IMR-90 (cell line): ENCODE data around the gene MPP2. TPM values are rescaled to one million over a fixed set of nuclear protein-coding genes. Genes with fewer than 3 reads are reported as not detected.

Source experiments
- ATAC-seq: fragments of 200-7000 bp; cut with Tn5 transposase; 2 replicates; pipeline ENCODE4 v1.9.1; 2020; ENCODE audit warnings: low read depth, mild to moderate bottlenecking, moderate library complexity
- BruUV-seq: library from RNA; stranded (reverse); fragments of 400-500 nt; replicated peaks from 2 replicates; lab custom pipeline; 2021; lab: Mats Ljungman, UMichigan
- CTCF ChIA-PET: fragments of 300-600 bp; formaldehyde crosslinking; extraction: SDS; loops from one replicate; lab custom pipeline; 2021; ENCODE audit warnings: antibody characterized with exemption; lab: Yijun Ruan, JAX
- POLR2A ChIA-PET: fragments of 300-600 bp; sonication (Branson Sonifier 250); formaldehyde crosslinking; loops from one replicate; lab custom pipeline; 2022; ENCODE audit warnings: antibody characterized with exemption; ENCODE audit not compliant: unreplicated experiment; lab: Charles Lee
- DNase-seq: peaks from one replicate; pipeline ENCODE4 v3.0.0; 2013
- H2AFZ ChIP-seq: replicated peaks from 2 replicates; pipeline ENCODE3; 2013; ENCODE audit warnings: low read length, mild to moderate bottlenecking; ENCODE audit not compliant: poor library complexity
- H2AK5ac ChIP-seq: 2 replicates; pipeline ENCODE4 v1.6.1; 2013; ENCODE audit warnings: low read depth, low read length, inconsistent platforms
- H2AK9ac ChIP-seq: replicated peaks from 2 replicates; pipeline ENCODE3; 2013; ENCODE audit warnings: mild to moderate bottlenecking, low read depth, low read length, moderate library complexity; ENCODE audit not compliant: poor library complexity
- H2BK120ac ChIP-seq: 2 replicates; pipeline ENCODE4 v1.6.1; 2013; ENCODE audit warnings: low read depth, low read length, inconsistent platforms
- H2BK15ac ChIP-seq: 3 replicates; pipeline ENCODE4 v1.6.1; 2013; ENCODE audit warnings: low read depth, low read length, inconsistent platforms
- H2BK20ac ChIP-seq: 2 replicates; pipeline ENCODE4 v1.6.1; 2013; ENCODE audit warnings: low read depth, mild to moderate bottlenecking, inconsistent platforms, low read length, moderate library complexity
- H2BK5ac ChIP-seq: 2 replicates; pipeline ENCODE4 v1.6.1; 2013; ENCODE audit warnings: mild to moderate bottlenecking, low read depth, low read length, inconsistent platforms; ENCODE audit not compliant: poor library complexity, severe bottlenecking
- H3K14ac ChIP-seq: replicated peaks from 2 replicates; pipeline ENCODE4 v1.6.1; 2013; ENCODE audit warnings: low read depth, low read length, inconsistent platforms
- H3K18ac ChIP-seq: 2 replicates; pipeline ENCODE4 v1.6.1; 2013; ENCODE audit warnings: low read depth, low read length, control low read depth
- H3K23ac ChIP-seq: 2 replicates; pipeline ENCODE4 v1.6.1; 2013; ENCODE audit warnings: low read depth, low read length, inconsistent platforms
- H3K27ac ChIP-seq: 2 replicates; pipeline ENCODE4 v1.5.1; 2013; ENCODE audit warnings: mild to moderate bottlenecking, control low read depth, low read length; ENCODE audit not compliant: insufficient read depth
- H3K27me3 ChIP-seq: 2 replicates; pipeline ENCODE4 v1.6.1; 2013; ENCODE audit warnings: low read length; ENCODE audit not compliant: control insufficient read depth, insufficient read depth
- H3K36me3 ChIP-seq: 2 replicates; pipeline ENCODE4 v1.6.1; 2013; ENCODE audit warnings: low read length, mixed read lengths; ENCODE audit not compliant: control insufficient read depth, insufficient read depth
- H3K4ac ChIP-seq: 2 replicates; pipeline ENCODE4 v1.6.1; 2013; ENCODE audit warnings: low read depth, low read length, inconsistent platforms
- H3K4me1 ChIP-seq: 2 replicates; pipeline ENCODE4 v1.6.1; 2013; ENCODE audit warnings: low read length, mixed read lengths; ENCODE audit not compliant: control insufficient read depth, insufficient read depth
- H3K4me2 ChIP-seq: 2 replicates; pipeline ENCODE4 v1.6.1; 2013; ENCODE audit warnings: low read depth, mild to moderate bottlenecking, control low read depth, low read length, moderate library complexity
- H3K4me3 ChIP-seq: 2 replicates; pipeline ENCODE4 v1.5.1; 2013; ENCODE audit warnings: low read depth, mild to moderate bottlenecking, control low read depth, low read length, moderate library complexity; ENCODE audit not compliant: insufficient read depth
- H3K56ac ChIP-seq: 2 replicates; pipeline ENCODE4 v1.6.1; 2013; ENCODE audit warnings: low read length, inconsistent platforms; ENCODE audit not compliant: insufficient read depth; ENCODE audit errors: extremely low read depth
- H3K79me1 ChIP-seq, 2 experiments: 2 replicates each; pipeline ENCODE4 v1.6.1; 2013; ENCODE audit warnings: low read length in 2 of 2, inconsistent platforms in 1 of 2, low read depth in 1 of 2
- H3K9ac ChIP-seq: 2 replicates; pipeline ENCODE4 v1.6.1; 2013; ENCODE audit warnings: low read depth, low read length, control low read depth
- H3K9me1 ChIP-seq: 2 replicates; pipeline ENCODE4 v1.6.1; 2013; ENCODE audit warnings: low read length, inconsistent platforms; ENCODE audit not compliant: insufficient read depth
- H3K9me3 ChIP-seq: 2 replicates; pipeline ENCODE4 v1.6.1; 2013; ENCODE audit warnings: low read length; ENCODE audit not compliant: control insufficient read depth, insufficient read depth
- H4K20me1 ChIP-seq: 2 replicates; pipeline ENCODE4 v1.6.1; 2013; ENCODE audit warnings: low read length, inconsistent platforms; ENCODE audit not compliant: insufficient read depth
- H4K5ac ChIP-seq: 2 replicates; pipeline ENCODE4 v1.6.1; 2013; ENCODE audit warnings: mild to moderate bottlenecking, low read depth, low read length, control low read depth
- H4K8ac ChIP-seq, 2 experiments: 2 replicates each; pipeline ENCODE4 v1.6.1; 2013; ENCODE audit warnings: low read depth in 2 of 2, low read length in 2 of 2, control low read depth in 1 of 2, inconsistent platforms in 1 of 2
- H4K91ac ChIP-seq: 2 replicates; pipeline ENCODE4 v1.6.1; 2013; ENCODE audit warnings: low read depth, low read length, inconsistent platforms; ENCODE audit not compliant: insufficient read depth
- MAFK ChIP-seq: IDR thresholded peaks from 2 replicates; pipeline ENCODE4 v1.6.1; 2012; ENCODE audit warnings: low read depth, low read length, improper control_type of control experiment
- POLR2A ChIP-seq: IDR thresholded peaks from 2 replicates; pipeline ENCODE4 v1.6.1; 2012; ENCODE audit warnings: mild to moderate bottlenecking, low read depth, low read length
- RAD21 ChIP-seq: IDR thresholded peaks from 2 replicates; pipeline ENCODE4 v1.6.1; 2012; ENCODE audit warnings: low read length, improper control_type of control experiment
- RCOR1 ChIP-seq: IDR thresholded peaks from 2 replicates; pipeline ENCODE4 v1.6.1; 2012; ENCODE audit warnings: mild to moderate bottlenecking, low read length, improper control_type of control experiment; ENCODE audit not compliant: insufficient replicate concordance
- RFX5 ChIP-seq: IDR thresholded peaks from 2 replicates; pipeline ENCODE4 v1.8.0; 2012; ENCODE audit warnings: low read depth, mild to moderate bottlenecking, low read length, moderate library complexity
- WGBS, 2 experiments: methylation state at CpG; one replicate each; pipeline versions ENCODE4 v1.1.5 to v1.1.7; 2013; ENCODE audit warnings: missing lambda C conversion rate in 2 of 2; ENCODE audit not compliant: insufficient read length in 1 of 2; ENCODE audit errors: extremely low coverage in 2 of 2; 5-methylcytosine and 5-hydroxymethylcytosine counted together
- dilution Hi-C: fragments of 300-500 bp; cut with HindIII; formaldehyde crosslinking; loops from one replicate; pipeline ENCODE4 v1.14.3; 2018; ENCODE audit warnings: low sequenced_read_pairs; ENCODE audit not compliant: unreplicated experiment
- in situ Hi-C: fragments of 300-500 bp; cut with MboI; formaldehyde crosslinking; loops from 3 replicates; pipeline ENCODE4 v1.14.3; 2019; ENCODE audit warnings: low sequenced_read_pairs, inconsistent platforms, mixed read lengths
- intact Hi-C: fragments of 100-400 bp; cut with micrococcal nuclease; formaldehyde crosslinking; loops from 2 replicates; pipeline ENCODE4 v1.10.0; 2022
- polyA plus RNA-seq, 3 experiments: library from polyadenylated mRNA; depleted of rRNA; stranded (reverse); fragments of >200 nt; gene quantifications; 2 replicates each; pipeline ENCODE4 v1.2.3, GENCODE V29; 2012; ENCODE audit warnings: low replicate concordance in 1 of 3
- total RNA-seq: library from RNA; depleted of rRNA; stranded (reverse); fragments of >200 nt; gene quantifications from 2 replicates; pipeline ENCODE4 v1.2.3, GENCODE V29; 2012
- TF ChIP-seq, protein P1 (sequence below): conservative IDR thresholded peaks from 2 replicates; pipeline ENCODE4 v1.5.1; 2012; ENCODE audit warnings: mild to moderate bottlenecking, low read depth, low read length, improper control_type of control experiment

Gene MPP2
- total and polyA plus RNA-seq, 2 of the 4 experiments (the other 2 are of a cell fraction), result 3.2 to 3.8 TPM

GRCh38 chr17:43931062-43931571 lies 23.8 kb upstream of the MPP2 start:
- Histone ChIP-seq H2BK15ac (no peak overlapping the region), H3K56ac (no peak overlapping the region), H2AK9ac (no peak overlapping the region), H2BK120ac (no peak overlapping the region), H3K14ac (no peak overlapping the region), H3K23ac (no peak overlapping the region), H3K9me3 (no peaks in the 10 kb centered on the region), H3K27ac (no peak overlapping the region), H2BK20ac (no peak overlapping the region), H4K91ac (no peak overlapping the region), H3K4me3 (no peak overlapping the region), H3K9me1 (no peaks in the 10 kb centered on the region), H3K4ac (no peak overlapping the region), H3K4me1 (no peaks in the 10 kb centered on the region), H4K5ac (no peak overlapping the region), H3K36me3 (no peaks in the 10 kb centered on the region), H4K8ac (no peak overlapping the region), H3K18ac (no peak overlapping the region), H2BK5ac (no peak overlapping the region), H4K20me1 (no peaks in the 10 kb centered on the region), H2AK5ac (no peak overlapping the region), H3K4me2 (no peak overlapping the region), H3K9ac (no peak overlapping the region), H2AFZ (no peak overlapping the region), H3K79me1 (no peaks in the 10 kb centered on the region), H3K27me3 (peaks cover 67% of the 10 kb centered on the region)
- no peak for TF ChIP-seq RAD21
- TF ChIP-seq MAFK, result no peak
- no peak for TF ChIP-seq RCOR1
- no peak for TF ChIP-seq RFX5
- TF ChIP-seq POLR2A, result no peak
- TF ChIP-seq, protein P1, sequence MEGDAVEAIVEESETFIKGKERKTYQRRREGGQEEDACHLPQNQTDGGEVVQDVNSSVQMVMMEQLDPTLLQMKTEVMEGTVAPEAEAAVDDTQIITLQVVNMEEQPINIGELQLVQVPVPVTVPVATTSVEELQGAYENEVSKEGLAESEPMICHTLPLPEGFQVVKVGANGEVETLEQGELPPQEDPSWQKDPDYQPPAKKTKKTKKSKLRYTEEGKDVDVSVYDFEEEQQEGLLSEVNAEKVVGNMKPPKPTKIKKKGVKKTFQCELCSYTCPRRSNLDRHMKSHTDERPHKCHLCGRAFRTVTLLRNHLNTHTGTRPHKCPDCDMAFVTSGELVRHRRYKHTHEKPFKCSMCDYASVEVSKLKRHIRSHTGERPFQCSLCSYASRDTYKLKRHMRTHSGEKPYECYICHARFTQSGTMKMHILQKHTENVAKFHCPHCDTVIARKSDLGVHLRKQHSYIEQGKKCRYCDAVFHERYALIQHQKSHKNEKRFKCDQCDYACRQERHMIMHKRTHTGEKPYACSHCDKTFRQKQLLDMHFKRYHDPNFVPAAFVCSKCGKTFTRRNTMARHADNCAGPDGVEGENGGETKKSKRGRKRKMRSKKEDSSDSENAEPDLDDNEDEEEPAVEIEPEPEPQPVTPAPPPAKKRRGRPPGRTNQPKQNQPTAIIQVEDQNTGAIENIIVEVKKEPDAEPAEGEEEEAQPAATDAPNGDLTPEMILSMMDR, result no peak
- DNase-seq, result no peak
- no peak for ATAC-seq
- dilution Hi-C loops, result no loop called here
- intact Hi-C loops, result no loop called here
- 80% methylated on average over 2 of the region's 5 CpGs; no CpG with 5 or more reads in 1 of the 2 experiments for WGBS, 2 experiments
- no TSS peak for BruUV-seq
- ChIA-PET POLR2A (no interaction called here), CTCF (no interaction called here)
- in situ Hi-C loops, result no loop called here
